Measurements from ENCODE around the gene GAPVD1. TPM values are rescaled to one million over a fixed set of nuclear protein-coding genes. Genes with fewer than 3 reads are reported as not detected.

The GAPVD1 gene
- total RNA-seq, 4 donors from 2014 or later: 34.8 to 65.4 (median 44.1) TPM

DNA sequence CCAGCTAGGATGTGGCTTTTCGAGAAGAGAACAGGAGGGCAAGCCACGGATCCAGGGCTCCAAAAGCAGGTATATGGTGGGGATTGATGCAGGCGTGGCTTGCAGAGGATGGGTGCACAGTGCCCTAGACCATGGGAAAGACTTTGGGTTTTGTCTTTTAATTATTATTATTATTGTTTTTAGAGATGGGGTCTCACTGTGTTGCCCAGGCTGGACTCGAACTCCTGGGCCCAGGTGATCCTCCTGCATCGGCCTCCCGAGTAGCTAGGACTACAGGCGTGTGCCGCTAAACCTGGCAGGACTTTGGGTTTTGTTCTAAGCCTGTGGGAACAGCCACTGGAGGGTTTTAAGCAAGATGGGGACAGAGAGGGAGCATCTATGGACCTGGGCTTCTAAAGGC is 152.0 kb downstream of the GAPVD1 start:
- Histone ChIP-seq H3K4me3 (no peak overlapping the region), H3K27me3 (peaks cover 0 to 8% (median 3%) of the 10 kb centered on the region in 4 donors), H3K9me3 (no peaks in the 10 kb centered on the region), H3K36me3 (no peaks in the 10 kb centered on the region), H3K27ac (no peak overlapping the region), H3K4me1 (peaks cover 0 to 7% (median 0%) of the 10 kb centered on the region in 3 donors)
- DNase-seq: no peak
- 92 to 96% methylated on average over 7 of the region's 8 CpGs for WGBS, 2 donors
- intact Hi-C loops (cut with DNase I): no loop called here
- TF ChIP-seq, protein P1, sequence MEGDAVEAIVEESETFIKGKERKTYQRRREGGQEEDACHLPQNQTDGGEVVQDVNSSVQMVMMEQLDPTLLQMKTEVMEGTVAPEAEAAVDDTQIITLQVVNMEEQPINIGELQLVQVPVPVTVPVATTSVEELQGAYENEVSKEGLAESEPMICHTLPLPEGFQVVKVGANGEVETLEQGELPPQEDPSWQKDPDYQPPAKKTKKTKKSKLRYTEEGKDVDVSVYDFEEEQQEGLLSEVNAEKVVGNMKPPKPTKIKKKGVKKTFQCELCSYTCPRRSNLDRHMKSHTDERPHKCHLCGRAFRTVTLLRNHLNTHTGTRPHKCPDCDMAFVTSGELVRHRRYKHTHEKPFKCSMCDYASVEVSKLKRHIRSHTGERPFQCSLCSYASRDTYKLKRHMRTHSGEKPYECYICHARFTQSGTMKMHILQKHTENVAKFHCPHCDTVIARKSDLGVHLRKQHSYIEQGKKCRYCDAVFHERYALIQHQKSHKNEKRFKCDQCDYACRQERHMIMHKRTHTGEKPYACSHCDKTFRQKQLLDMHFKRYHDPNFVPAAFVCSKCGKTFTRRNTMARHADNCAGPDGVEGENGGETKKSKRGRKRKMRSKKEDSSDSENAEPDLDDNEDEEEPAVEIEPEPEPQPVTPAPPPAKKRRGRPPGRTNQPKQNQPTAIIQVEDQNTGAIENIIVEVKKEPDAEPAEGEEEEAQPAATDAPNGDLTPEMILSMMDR (IDR thresholded peaks at IDR 0.05): no peak
- no peak for TF ChIP-seq POLR2A (IDR thresholded peaks at IDR 0.05)

DNA sequence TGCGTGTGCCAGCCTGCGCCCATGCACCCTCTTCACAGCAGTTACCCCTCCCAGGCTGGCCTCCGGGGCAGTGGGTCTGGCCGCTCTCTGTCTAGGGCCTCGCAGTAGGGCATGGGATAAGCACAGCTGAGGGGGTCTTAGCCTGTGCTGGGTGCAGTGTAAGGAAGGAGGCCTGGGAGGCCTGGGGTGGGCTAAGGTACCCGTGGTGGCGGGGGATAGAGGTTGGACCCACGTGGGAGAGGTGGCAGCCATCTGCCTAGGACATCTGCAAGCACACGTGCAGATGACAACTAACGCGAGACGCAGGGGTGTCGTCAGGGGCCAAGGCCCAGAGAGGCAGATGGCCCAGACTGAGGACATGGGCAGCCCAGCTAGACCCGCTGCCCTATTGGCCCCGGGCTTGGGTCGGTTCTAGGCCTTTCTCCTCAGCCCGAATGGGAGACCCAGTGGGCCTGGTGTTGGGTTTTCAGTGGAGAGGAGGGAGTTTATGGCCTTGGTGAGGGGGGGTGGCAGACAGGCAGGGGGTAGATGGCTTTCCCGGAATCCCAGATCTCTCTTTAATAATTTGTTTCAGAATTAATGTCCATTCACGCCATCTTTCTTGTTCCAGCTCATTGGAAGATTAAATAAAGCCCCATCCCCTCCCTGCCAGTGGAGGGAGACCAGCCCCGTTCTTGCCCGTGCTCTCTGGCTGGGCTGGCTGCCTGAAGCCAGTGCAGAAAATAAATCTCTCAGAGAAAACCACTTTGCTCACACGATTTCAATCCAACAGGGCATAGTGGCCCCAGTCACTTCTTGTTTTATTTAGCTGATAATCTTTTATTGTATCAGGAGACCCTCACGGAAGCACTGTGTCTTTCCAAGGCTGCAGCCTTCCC is 154.2 kb downstream of the GAPVD1 start:
- no peak for DNase-seq
- Histone ChIP-seq H3K27ac (no peak overlapping the region), H3K27me3 (no peaks in the 10 kb centered on the region), H3K4me1 (no peaks in the 10 kb centered on the region), H3K4me3 (no peak overlapping the region), H3K9me3 (no peaks in the 10 kb centered on the region), H3K36me3 (no peaks in the 10 kb centered on the region)
- intact Hi-C loops (cut with DNase I): no loop called here
- TF ChIP-seq POLR2A (IDR thresholded peaks at IDR 0.05): no peak
- TF ChIP-seq, protein P1 (IDR thresholded peaks at IDR 0.05): no peak
- 85 to 87% methylated on average over 13 to 15 of the region's 23 CpGs for WGBS, 2 donors

DNA sequence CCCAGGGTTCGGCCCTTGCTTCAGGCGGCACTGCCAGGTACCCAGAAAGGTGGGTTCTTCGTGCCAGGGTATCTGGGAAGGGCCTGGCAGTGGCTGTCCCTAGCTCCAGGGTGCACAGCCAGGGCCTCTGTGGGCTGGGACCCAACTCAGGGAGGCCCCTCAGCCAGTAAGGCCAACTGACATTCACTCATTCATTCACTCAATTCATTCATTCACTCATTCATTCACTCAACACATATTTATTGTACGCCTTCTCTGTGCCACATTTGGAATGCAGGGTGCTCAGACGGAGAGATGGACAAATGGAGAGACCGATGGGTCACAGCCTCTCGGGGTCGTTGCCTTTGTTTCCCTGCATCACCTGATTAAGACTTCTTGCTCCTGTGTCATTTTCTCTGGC is 154.9 kb downstream of the GAPVD1 start:
- Histone ChIP-seq H3K9me3 (no peaks in the 10 kb centered on the region), H3K4me3 (no peak overlapping the region), H3K4me1 (no peaks in the 10 kb centered on the region), H3K36me3 (no peaks in the 10 kb centered on the region), H3K27me3 (no peaks in the 10 kb centered on the region), H3K27ac (no peak overlapping the region)
- 88 to 94% methylated on average over 8 of the region's 8 CpGs for WGBS, 2 donors
- no peak for TF ChIP-seq POLR2A (IDR thresholded peaks at IDR 0.05)
- TF ChIP-seq, protein P1 (IDR thresholded peaks at IDR 0.05): no peak
- DNase-seq: no peak
- intact Hi-C loops (cut with DNase I): no loop called here

Small RNA genes lying within 50 kb of the gene (small RNA-seq; reads per million reads assigned to genes)
- gene AL354710.1 (0 reads per million in 4 donors), gene RNU6-1020P (0 reads per million in 4 donors)

Other genes with a start within 250 kb of the GAPVD1 start
- gene SCAI, start 118.3 kb upstream of the GAPVD1 start, total RNA-seq: 1 to 10 TPM; 3.3 to 9.9 (median 5.3) TPM
- gene PPP6C, start 72.0 kb upstream of the GAPVD1 start, total RNA-seq: 10 to 100 TPM; 18.0 to 31.3 (median 26.6) TPM
- 10 to 100 TPM; 12.5 to 23.0 (median 15.0) TPM for gene RABEPK, start 61.3 kb upstream of the GAPVD1 start, total RNA-seq
- gene HSPA5, start 20.5 kb upstream of the GAPVD1 start, total RNA-seq: 100 to 1,000 TPM in 2 of 4 donors, 10 to 100 TPM in 2; 84.1 to 178 (median 132) TPM

Measured in esophagus squamous epithelium (tissue), 5 donors.